ENCODE results near the gene POMGNT1.
"Not testable (repeated sequence)": the region's sequence is repeated elsewhere in the genome, so short reads cannot be mapped to it uniquely, and the experiment has no call there.

Gene POMGNT1

GRCh38 chr1:46231231-46231630, 33.0 kb upstream of the POMGNT1 start:
- not testable (repeated sequence) for H3K27ac ChIP-seq (ENCODE audit: low read length); H3K4me1 ChIP-seq (ENCODE audit: control insufficient read depth, insufficient read depth, low read length); H3K4me3 ChIP-seq (ENCODE audit: low read length in 2 of 2); H3K27me3 ChIP-seq (ENCODE audit: control insufficient read depth in 1 of 2, insufficient read depth in 2 of 2, low read length in 2 of 2); H3K36me3 ChIP-seq (ENCODE audit: control insufficient read depth in 2 of 2, insufficient read depth in 2 of 2, low read length in 2 of 2); H3K9ac ChIP-seq (ENCODE audit: low read length in 2 of 2); H3K9me3 ChIP-seq (ENCODE audit: control insufficient read depth in 2 of 2, low read length in 2 of 2)

- Histone ChIP-seq H3K4me3 (ENCODE audit: low read length in 2 of 2) (no peak overlapping the region), H3K27ac (ENCODE audit: low read length) (no peak overlapping the region), H3K36me3 (ENCODE audit: control insufficient read depth in 2 of 2, insufficient read depth in 2 of 2, low read length in 2 of 2) (peaks cover 0 to 2% of the 10 kb centered on the region in 2 donors), H3K9ac (ENCODE audit: low read length in 2 of 2) (no peak overlapping the region), H3K4me1 (ENCODE audit: control insufficient read depth, insufficient read depth, low read length) (no peaks in the 10 kb centered on the region), H3K9me3 (ENCODE audit: control insufficient read depth in 2 of 2, low read length in 2 of 2) (no peaks in the 10 kb centered on the region), H3K27me3 (ENCODE audit: control insufficient read depth in 1 of 2, insufficient read depth in 2 of 2, low read length in 2 of 2) (no peaks in the 10 kb centered on the region)
These were observed 26.7 kb upstream of the POMGNT1 start for GRCh38 chr1:46224966-46225365.

GRCh38 chr1:46223472-46223943, 25.3 kb upstream of the POMGNT1 start:
- Histone ChIP-seq H3K36me3 (ENCODE audit: control insufficient read depth in 2 of 2, insufficient read depth in 2 of 2, low read length in 2 of 2) (peaks cover 0 to 9% of the 10 kb centered on the region in 2 donors), H3K9me3 (ENCODE audit: control insufficient read depth in 2 of 2, low read length in 2 of 2) (no peaks in the 10 kb centered on the region), H3K27me3 (ENCODE audit: control insufficient read depth in 1 of 2, insufficient read depth in 2 of 2, low read length in 2 of 2) (no peaks in the 10 kb centered on the region), H3K9ac (ENCODE audit: low read length in 2 of 2) (peak overlapping the region in 1 of 2 donors; percentile 42), H3K27ac (ENCODE audit: low read length) (no peak overlapping the region), H3K4me1 (ENCODE audit: control insufficient read depth, insufficient read depth, low read length) (no peaks in the 10 kb centered on the region), H3K4me3 (ENCODE audit: low read length in 2 of 2) (no peak overlapping the region)

- not testable (repeated sequence) for H3K27ac ChIP-seq (ENCODE audit: low read length); H3K36me3 ChIP-seq (ENCODE audit: control insufficient read depth in 2 of 2, insufficient read depth in 2 of 2, low read length in 2 of 2); H3K9ac ChIP-seq (ENCODE audit: low read length in 2 of 2); H3K27me3 ChIP-seq (ENCODE audit: control insufficient read depth in 1 of 2, insufficient read depth in 2 of 2, low read length in 2 of 2); H3K4me1 ChIP-seq (ENCODE audit: control insufficient read depth, insufficient read depth, low read length); H3K9me3 ChIP-seq (ENCODE audit: control insufficient read depth in 2 of 2, low read length in 2 of 2); H3K4me3 ChIP-seq (ENCODE audit: low read length in 2 of 2)
These were observed 24.8 kb upstream of the POMGNT1 start for GRCh38 chr1:46223055-46223454.

GRCh38 chr1:46221749-46222148, 23.5 kb upstream of the POMGNT1 start:
- Histone ChIP-seq H3K9me3 (ENCODE audit: control insufficient read depth in 2 of 2, low read length in 2 of 2) (no peaks in the 10 kb centered on the region), H3K27ac (ENCODE audit: low read length) (no peak overlapping the region)

GRCh38 chr1:46220808-46221207, 22.6 kb upstream of the POMGNT1 start:
- H3K9ac ChIP-seq (ENCODE audit: low read length in 2 of 2): no peak overlapping the region
- no peaks in the 10 kb centered on the region for H3K27me3 ChIP-seq (ENCODE audit: control insufficient read depth in 1 of 2, insufficient read depth in 2 of 2, low read length in 2 of 2)
- no peaks in the 10 kb centered on the region for H3K9me3 ChIP-seq (ENCODE audit: control insufficient read depth in 2 of 2, low read length in 2 of 2)
- H3K4me1 ChIP-seq (ENCODE audit: control insufficient read depth, insufficient read depth, low read length): no peaks in the 10 kb centered on the region
- no peak overlapping the region for H3K4me3 ChIP-seq (ENCODE audit: low read length in 2 of 2)
- peaks cover 0 to 9% of the 10 kb centered on the region in 2 donors for H3K36me3 ChIP-seq (ENCODE audit: control insufficient read depth in 2 of 2, insufficient read depth in 2 of 2, low read length in 2 of 2)
- no peak overlapping the region for H3K27ac ChIP-seq (ENCODE audit: low read length)

More at GRCh38 chr1:46221749-46222148, 23.5 kb upstream of the POMGNT1 start:
- H3K4me3 ChIP-seq (ENCODE audit: low read length in 2 of 2): no peak overlapping the region
- no peaks in the 10 kb centered on the region for H3K4me1 ChIP-seq (ENCODE audit: control insufficient read depth, insufficient read depth, low read length)
- H3K9ac ChIP-seq (ENCODE audit: low read length in 2 of 2): no peak overlapping the region
- H3K27me3 ChIP-seq (ENCODE audit: control insufficient read depth in 1 of 2, insufficient read depth in 2 of 2, low read length in 2 of 2): no peaks in the 10 kb centered on the region
- H3K36me3 ChIP-seq (ENCODE audit: control insufficient read depth in 2 of 2, insufficient read depth in 2 of 2, low read length in 2 of 2): peaks cover 0 to 9% of the 10 kb centered on the region in 2 donors

GRCh38 chr1:46219551-46220520, 21.6 kb upstream of the POMGNT1 start:
- no peak overlapping the region for H3K9ac ChIP-seq (ENCODE audit: low read length in 2 of 2)
- H3K27ac ChIP-seq (ENCODE audit: low read length): no peak overlapping the region

GRCh38 chr1:46218443-46218842, 20.2 kb upstream of the POMGNT1 start:
- Histone ChIP-seq H3K4me3 (ENCODE audit: low read length in 2 of 2) (no peak overlapping the region), H3K27ac (ENCODE audit: low read length) (no peak overlapping the region), H3K4me1 (ENCODE audit: control insufficient read depth, insufficient read depth, low read length) (no peaks in the 10 kb centered on the region), H3K36me3 (ENCODE audit: control insufficient read depth in 2 of 2, insufficient read depth in 2 of 2, low read length in 2 of 2) (peaks cover 0 to 9% of the 10 kb centered on the region in 2 donors), H3K27me3 (ENCODE audit: control insufficient read depth in 1 of 2, insufficient read depth in 2 of 2, low read length in 2 of 2) (no peaks in the 10 kb centered on the region), H3K9me3 (ENCODE audit: control insufficient read depth in 2 of 2, low read length in 2 of 2) (no peaks in the 10 kb centered on the region), H3K9ac (ENCODE audit: low read length in 2 of 2) (no peak overlapping the region)

More at GRCh38 chr1:46219551-46220520, 21.6 kb upstream of the POMGNT1 start:
- Histone ChIP-seq H3K4me3 (ENCODE audit: low read length in 2 of 2) (no peak overlapping the region), H3K36me3 (ENCODE audit: control insufficient read depth in 2 of 2, insufficient read depth in 2 of 2, low read length in 2 of 2) (peaks cover 0 to 9% of the 10 kb centered on the region in 2 donors), H3K27me3 (ENCODE audit: control insufficient read depth in 1 of 2, insufficient read depth in 2 of 2, low read length in 2 of 2) (no peaks in the 10 kb centered on the region), H3K4me1 (ENCODE audit: control insufficient read depth, insufficient read depth, low read length) (no peaks in the 10 kb centered on the region), H3K9me3 (ENCODE audit: control insufficient read depth in 2 of 2, low read length in 2 of 2) (no peaks in the 10 kb centered on the region)

- no peaks in the 10 kb centered on the region for H3K4me1 ChIP-seq (ENCODE audit: control insufficient read depth, insufficient read depth, low read length)
- no peaks in the 10 kb centered on the region for H3K9me3 ChIP-seq (ENCODE audit: control insufficient read depth in 2 of 2, low read length in 2 of 2)
- H3K4me3 ChIP-seq (ENCODE audit: low read length in 2 of 2): no peak overlapping the region
- peaks cover 0 to 9% of the 10 kb centered on the region in 2 donors for H3K36me3 ChIP-seq (ENCODE audit: control insufficient read depth in 2 of 2, insufficient read depth in 2 of 2, low read length in 2 of 2)
- H3K9ac ChIP-seq (ENCODE audit: low read length in 2 of 2): no peak overlapping the region
- no peak overlapping the region for H3K27ac ChIP-seq (ENCODE audit: low read length)
- no peaks in the 10 kb centered on the region for H3K27me3 ChIP-seq (ENCODE audit: control insufficient read depth in 1 of 2, insufficient read depth in 2 of 2, low read length in 2 of 2)
These were observed 17.3 kb upstream of the POMGNT1 start for GRCh38 chr1:46215504-46215903.

- no peaks in the 10 kb centered on the region for H3K36me3 ChIP-seq (ENCODE audit: control insufficient read depth in 2 of 2, insufficient read depth in 2 of 2, low read length in 2 of 2)
- H3K27me3 ChIP-seq (ENCODE audit: control insufficient read depth in 1 of 2, insufficient read depth in 2 of 2, low read length in 2 of 2): no peaks in the 10 kb centered on the region
- H3K27ac ChIP-seq (ENCODE audit: low read length): no peak overlapping the region
- H3K9me3 ChIP-seq (ENCODE audit: control insufficient read depth in 2 of 2, low read length in 2 of 2): no peaks in the 10 kb centered on the region
- H3K9ac ChIP-seq (ENCODE audit: low read length in 2 of 2): no peak overlapping the region
- H3K4me1 ChIP-seq (ENCODE audit: control insufficient read depth, insufficient read depth, low read length): no peaks in the 10 kb centered on the region
- H3K4me3 ChIP-seq (ENCODE audit: low read length in 2 of 2): no peak overlapping the region
These were observed 12.8 kb upstream of the POMGNT1 start for GRCh38 chr1:46211051-46211450.

GRCh38 chr1:46210561-46210960, 12.3 kb upstream of the POMGNT1 start:
- Histone ChIP-seq H3K27me3 (ENCODE audit: control insufficient read depth in 1 of 2, insufficient read depth in 2 of 2, low read length in 2 of 2) (no peaks in the 10 kb centered on the region), H3K9me3 (ENCODE audit: control insufficient read depth in 2 of 2, low read length in 2 of 2) (no peaks in the 10 kb centered on the region), H3K9ac (ENCODE audit: low read length in 2 of 2) (no peak overlapping the region), H3K4me1 (ENCODE audit: control insufficient read depth, insufficient read depth, low read length) (peaks cover 3% of the 10 kb centered on the region), H3K27ac (ENCODE audit: low read length) (no peak overlapping the region), H3K36me3 (ENCODE audit: control insufficient read depth in 2 of 2, insufficient read depth in 2 of 2, low read length in 2 of 2) (no peaks in the 10 kb centered on the region), H3K4me3 (ENCODE audit: low read length in 2 of 2) (no peak overlapping the region)

Measured in stomach smooth muscle (tissue), 2 donors.